GM19240 (cell line): ENCODE measurements around the gene POLE.
A peak's percentile ranks its signal among the peaks of the same experiment; 100 is the strongest.
"Not testable (repeated sequence)": the region's sequence is repeated elsewhere in the genome, so short reads cannot be mapped to it uniquely, and the experiment has no call there.

Experiments
- DNase-seq: peaks from one replicate; pipeline ENCODE4 v3.0.0; 2011; ENCODE audit warnings: low spot score; ENCODE audit not compliant: insufficient read length

The POLE gene

GRCh38 chr12:132719141-132719953, 32.2 kb upstream of the POLE start:
- DNase-seq = no peak

GRCh38 chr12:132718644-132719043, 31.5 kb upstream of the POLE start:
- DNase-seq = no peak

- no peak for DNase-seq
These were observed 30.6 kb upstream of the POLE start for GRCh38 chr12:132717531-132718387.

GRCh38 chr12:132717011-132717410, 29.9 kb upstream of the POLE start:
- DNase-seq = no peak

GRCh38 chr12:132716356-132716755, 29.2 kb upstream of the POLE start:
- no peak for DNase-seq

DNA sequence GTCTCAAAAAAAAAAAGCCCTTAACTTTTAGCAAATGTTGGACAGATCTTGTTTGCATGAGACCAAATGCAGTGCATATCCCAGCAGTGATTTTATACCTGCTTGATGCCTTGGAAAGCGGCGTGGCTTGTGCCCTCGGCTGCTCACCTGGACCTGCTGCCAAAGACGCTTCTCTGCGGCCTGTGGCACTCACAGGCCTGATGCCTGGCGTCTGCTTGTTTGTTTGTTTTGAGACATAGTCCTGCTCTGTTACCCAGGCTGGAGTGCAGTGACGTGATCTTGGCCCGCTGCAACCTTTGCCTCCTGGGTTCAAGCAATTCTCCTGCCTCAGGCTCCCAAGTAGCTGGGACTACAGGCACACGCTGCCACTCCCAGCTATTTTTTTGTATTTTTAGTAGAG, 28.7 kb upstream of the POLE start:
- no peak for DNase-seq

- DNase-seq = no peak
These were observed 26.0 kb upstream of the POLE start for GRCh38 chr12:132713123-132713522.

- DNase-seq = no peak
These were observed 24.1 kb upstream of the POLE start for GRCh38 chr12:132711080-132711843.

GRCh38 chr12:132710405-132711079, 23.4 kb upstream of the POLE start, which contains the start of gene PGAM5:
Gene PGAM5 (plus strand): TSS chr12:132710842. CDS start chr12:132710877, 35 bp downstream.
- DNase-seq = peak; percentile 94

DNA sequence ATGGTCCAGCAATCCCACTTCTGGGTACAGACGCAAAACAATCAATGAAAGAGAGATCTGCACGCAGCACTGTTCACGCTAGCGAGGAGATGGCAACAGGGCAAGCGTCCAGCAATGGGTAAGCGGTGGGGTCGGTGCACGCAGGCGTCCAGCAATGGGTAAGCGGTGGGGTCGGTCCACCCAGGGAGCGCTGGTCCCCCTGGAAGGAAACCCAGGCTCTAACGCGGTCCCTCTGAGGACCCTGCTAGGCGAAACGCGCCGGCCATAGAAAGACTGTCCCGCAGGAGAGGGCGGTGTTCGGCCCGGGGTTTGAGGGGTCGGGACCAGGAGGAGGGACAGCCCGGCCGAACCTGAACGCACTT, 22.9 kb upstream of the POLE start:
- DNase-seq = no peak

DNA sequence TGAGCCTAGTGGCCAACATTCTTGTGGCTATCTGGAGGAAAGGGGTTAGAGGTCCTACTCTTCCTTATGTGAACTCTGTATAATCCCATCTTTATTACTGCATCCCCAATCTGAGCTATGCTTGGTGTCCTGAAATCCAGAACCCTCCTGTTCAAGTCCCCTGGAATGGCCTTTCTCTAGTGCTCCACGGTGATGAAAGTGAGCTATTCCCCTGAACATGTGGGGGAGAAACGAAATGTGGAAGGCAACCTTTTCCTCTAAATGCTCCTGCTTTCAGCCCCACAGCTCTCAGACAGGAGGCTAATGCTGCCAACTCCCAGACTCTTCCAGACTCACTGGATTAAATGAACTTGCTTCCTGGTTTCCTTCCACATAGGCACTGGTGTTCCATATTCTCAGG, 21.0 kb upstream of the POLE start:
- DNase-seq = no peak

GRCh38 chr12:132707241-132707640, 20.1 kb upstream of the POLE start:
- DNase-seq = no peak

GRCh38 chr12:132703641-132704040, 16.5 kb upstream of the POLE start:
- no peak for DNase-seq

DNA sequence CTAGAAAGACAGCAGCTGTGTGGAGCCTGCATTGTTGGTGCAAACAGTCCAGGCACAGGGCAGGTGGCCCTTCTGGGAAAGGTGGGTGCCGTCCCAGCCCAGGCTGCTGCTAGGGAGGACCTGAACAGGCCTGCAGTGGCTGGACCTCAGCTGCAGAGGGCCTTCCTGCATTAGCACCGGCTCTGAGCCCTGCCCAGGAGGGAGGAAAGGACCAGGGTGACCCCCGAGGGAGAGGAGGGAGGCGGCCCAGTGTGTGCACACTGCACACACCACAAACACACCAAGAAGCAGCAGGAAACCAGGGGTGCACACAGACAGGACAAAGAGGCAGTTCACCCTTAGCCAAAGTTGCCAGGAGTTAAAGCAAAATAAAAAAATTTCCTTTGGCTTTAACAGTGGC, 15.5 kb upstream of the POLE start:
- DNase-seq = no peak

GRCh38 chr12:132700212-132700822, 13.2 kb upstream of the POLE start:
- no peak for DNase-seq

GRCh38 chr12:132698341-132698740, 11.2 kb upstream of the POLE start:
- no peak for DNase-seq

- DNase-seq = no peak
These were observed 8.3 kb upstream of the POLE start for GRCh38 chr12:132695431-132695830.

DNA sequence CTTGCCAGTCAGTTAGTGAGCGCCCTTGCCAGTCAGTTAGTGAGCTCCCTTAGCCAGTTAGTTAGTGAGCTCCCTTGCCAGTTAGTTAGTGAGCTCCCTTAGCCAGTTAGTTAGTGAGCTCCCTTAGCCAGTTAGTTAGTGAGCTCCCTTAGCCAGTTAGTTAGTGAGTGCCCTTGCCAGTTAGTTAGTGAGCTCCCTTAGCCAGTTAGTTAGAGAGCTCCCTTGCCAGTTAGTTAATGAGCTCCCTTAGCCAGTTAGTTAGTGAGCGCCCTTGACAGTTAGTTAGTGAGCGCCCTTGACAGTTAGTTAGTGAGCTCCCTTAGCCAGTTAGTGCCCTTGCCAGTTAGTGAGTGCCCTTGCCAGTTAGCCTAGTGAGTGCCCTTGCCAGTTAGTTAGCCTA, 7.7 kb upstream of the POLE start:
- DNase-seq = not testable (repeated sequence)

DNA sequence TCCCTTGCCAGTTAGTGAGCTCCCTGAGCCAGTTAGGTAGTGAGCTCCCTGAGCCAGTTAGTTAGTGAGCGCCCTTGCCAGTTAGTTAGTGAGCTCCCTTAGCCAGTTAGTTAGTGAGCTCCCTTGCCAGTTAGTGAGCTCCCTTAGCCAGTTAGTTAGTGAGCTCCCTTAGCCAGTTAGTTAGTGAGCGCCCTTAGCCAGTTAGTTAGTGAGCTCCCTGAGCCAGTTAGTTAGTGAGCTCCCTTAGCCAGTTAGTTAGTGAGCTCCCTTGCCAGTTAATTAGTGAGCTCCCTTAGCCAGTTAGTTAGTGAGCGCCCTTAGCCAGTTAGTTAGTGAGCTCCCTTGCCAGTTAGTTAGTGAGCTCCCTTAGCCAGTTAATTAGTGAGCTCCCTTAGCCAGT, 4.9 kb upstream of the POLE start:
- not testable (repeated sequence) for DNase-seq

GRCh38 chr12:132690112-132690511, 3.0 kb upstream of the POLE start:
- no peak for DNase-seq

- no peak for DNase-seq
These were observed 2.1 kb upstream of the POLE start for GRCh38 chr12:132689227-132689626.
